Uterus (tissue), 4 donors: ENCODE data around the gene TVP23A. TPM values are rescaled to one million over a fixed set of nuclear protein-coding genes. Genes with fewer than 3 reads are reported as not detected.
"Not testable (repeated sequence)": the region's sequence is repeated elsewhere in the genome, so short reads cannot be mapped to it uniquely, and the experiment has no call there.

Experiments
- DNase-seq, 2 donors: peaks; one replicate each; pipeline ENCODE4 v3.0.0-alpha.2; 2019 to 2020
- H3K27ac ChIP-seq, 2 donors: fragments of 200-600 bp; sonication (generic); 1 replicate in 1 of 2; 2 replicates in 1 of 2; pipeline ENCODE4 v1.5.1; 2016 to 2018
- H3K27me3 ChIP-seq, 2 donors: fragments of 200-600 bp; sonication (generic); one replicate each; pipeline ENCODE4 v1.5.1; 2018 to 2019; ENCODE audit warnings: control low read depth in 1 of 2
- H3K36me3 ChIP-seq, 2 donors: fragments of 200-600 bp; sonication (generic); one replicate each; pipeline ENCODE4 v1.5.1; 2019; ENCODE audit warnings: control low read depth in 1 of 2
- H3K4me1 ChIP-seq, 2 donors: fragments of 200-600 bp; sonication (generic); one replicate each; pipeline ENCODE4 v1.5.1; 2018 to 2019; ENCODE audit warnings: control low read depth in 1 of 2
- H3K4me3 ChIP-seq, 2 donors: fragments of 200-600 bp; sonication (generic); 1 replicate in 1 of 2; 2 replicates in 1 of 2; pipeline ENCODE4 v1.5.1; 2018 to 2019; ENCODE audit warnings: mild to moderate bottlenecking in 1 of 2
- H3K9me3 ChIP-seq, 2 donors: fragments of 200-600 bp; sonication (generic); one replicate each; pipeline ENCODE4 v1.5.1; 2019; ENCODE audit warnings: control low read depth in 1 of 2
- CTCF ChIP-seq, 4 experiments: fragments of 200-600 bp in 2 of 4; fragments of 450-650 bp in 2 of 4; sonication (generic) in 2 of 4; IDR thresholded peaks; one replicate each; pipeline ENCODE4 v1.5.1; 2016 to 2019; ENCODE audit warnings: antibody characterized with exemption in 4 of 4, mild to moderate bottlenecking in 2 of 4, moderate library complexity in 1 of 4
- POLR2A ChIP-seq, 2 donors: fragments of 450-650 bp; IDR thresholded peaks; one replicate each; pipeline ENCODE4 v1.6.1; 2016; ENCODE audit warnings: antibody characterized with exemption in 2 of 2, mild to moderate bottlenecking in 1 of 2, moderate library complexity in 1 of 2
- intact Hi-C: fragments of 100-400 bp; cut with DNase I; formaldehyde crosslinking; loops from one replicate; pipeline ENCODE4 v1.15.1; 2023; ENCODE audit warnings: low total_unique reads
- total RNA-seq, 4 donors: library from RNA; depleted of rRNA in 3 of 4; stranded (reverse); fragments of >200 nt in 3 of 4; gene quantifications; one replicate each; pipeline versions ENCODE4 v1.1.0 to v1.2.4, GENCODE V29; 2014 to 2023
- donor health status: DM: yes; HTN: yes; CAD: no.

Gene TVP23A
- total RNA-seq, 4 donors from 2014 or later, result 0.29 to 8.0 (median 7.6) TPM; not detected in 1

GRCh38 chr16:10780628-10781027 is 38.0 kb downstream of the TVP23A start:
- no peaks in the 10 kb centered on the region for H3K27me3 ChIP-seq
- no peak overlapping the region for H3K4me3 ChIP-seq
- H3K4me1 ChIP-seq, result no peaks in the 10 kb centered on the region
- H3K9me3 ChIP-seq, result no peaks in the 10 kb centered on the region
- no peak for DNase-seq
- no peak overlapping the region for H3K27ac ChIP-seq
- intact Hi-C loops, result no loop called here
- TF ChIP-seq CTCF (IDR thresholded peaks at IDR 0.05) (no peak), POLR2A (IDR thresholded peaks at IDR 0.05) (no peak)
- no peaks in the 10 kb centered on the region for H3K36me3 ChIP-seq

- H3K27me3 ChIP-seq, H3K36me3 ChIP-seq, H3K27ac ChIP-seq, DNase-seq, H3K4me3 ChIP-seq, H3K4me1 ChIP-seq, intact Hi-C loops, H3K9me3 ChIP-seq: not testable (repeated sequence)
These were observed 38.7 kb downstream of the TVP23A start for GRCh38 chr16:10779908-10780307.

- H3K36me3 ChIP-seq, result no peaks in the 10 kb centered on the region
- TF ChIP-seq POLR2A (IDR thresholded peaks at IDR 0.05) (no peak), CTCF (IDR thresholded peaks at IDR 0.05) (no peak)
- DNase-seq, result no peak
- no peak overlapping the region for H3K27ac ChIP-seq
- no peaks in the 10 kb centered on the region for H3K4me1 ChIP-seq
- no peak overlapping the region for H3K4me3 ChIP-seq
- no peaks in the 10 kb centered on the region for H3K9me3 ChIP-seq
- intact Hi-C loops, result no loop called here
- H3K27me3 ChIP-seq, result no peaks in the 10 kb centered on the region
These were observed 41.2 kb downstream of the TVP23A start for GRCh38 chr16:10777356-10777755.

GRCh38 chr16:10776923-10777322 is 41.7 kb downstream of the TVP23A start:
- H3K4me3 ChIP-seq, H3K36me3 ChIP-seq, intact Hi-C loops, H3K27ac ChIP-seq, DNase-seq, H3K4me1 ChIP-seq, H3K9me3 ChIP-seq, H3K27me3 ChIP-seq: not testable (repeated sequence)

GRCh38 chr16:10776280-10776679 is 42.3 kb downstream of the TVP23A start:
- no peak overlapping the region for H3K4me3 ChIP-seq
- no peak for TF ChIP-seq CTCF (IDR thresholded peaks at IDR 0.05)
- no peak for TF ChIP-seq POLR2A (IDR thresholded peaks at IDR 0.05)
- H3K27me3 ChIP-seq, result no peaks in the 10 kb centered on the region
- intact Hi-C loops, result no loop called here
- no peak overlapping the region for H3K27ac ChIP-seq
- no peak for DNase-seq
- H3K36me3 ChIP-seq, result no peaks in the 10 kb centered on the region
- H3K4me1 ChIP-seq, result no peaks in the 10 kb centered on the region
- no peaks in the 10 kb centered on the region for H3K9me3 ChIP-seq

GRCh38 chr16:10770907-10771306 is 47.7 kb downstream of the TVP23A start:
- no peak for TF ChIP-seq CTCF (IDR thresholded peaks at IDR 0.05)
- no peak for TF ChIP-seq POLR2A (IDR thresholded peaks at IDR 0.05)
- DNase-seq, result no peak
- H3K9me3 ChIP-seq, result no peaks in the 10 kb centered on the region
- H3K4me3 ChIP-seq, result no peak overlapping the region
- H3K27ac ChIP-seq, result no peak overlapping the region
- no peaks in the 10 kb centered on the region for H3K27me3 ChIP-seq
- intact Hi-C loops, result no loop called here
- H3K4me1 ChIP-seq, result no peaks in the 10 kb centered on the region
- H3K36me3 ChIP-seq, result no peaks in the 10 kb centered on the region
